ENCODE results near the gene TXNL4A.

TXNL4A gene

DNA sequence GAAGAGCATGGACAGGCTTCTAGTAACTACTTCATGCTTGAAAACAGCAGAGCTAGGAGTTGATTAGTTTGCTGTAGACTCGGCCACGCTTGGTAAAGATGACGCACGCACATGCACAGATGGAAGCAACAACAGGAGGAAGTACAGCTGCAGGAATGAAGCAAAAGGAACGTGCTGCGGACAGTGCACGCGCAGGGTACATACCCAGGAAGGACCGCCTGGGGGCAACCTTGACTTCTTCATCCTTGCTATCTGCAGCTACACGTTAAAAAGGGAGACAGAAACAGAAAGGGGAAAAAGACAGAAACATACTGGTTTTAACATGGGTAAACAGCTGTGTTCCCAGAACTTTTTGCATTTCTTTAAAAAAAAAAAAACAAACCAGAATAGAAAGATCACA is 54.6 kb downstream of the TXNL4A start:
- DNase-seq, result no peak

DNA sequence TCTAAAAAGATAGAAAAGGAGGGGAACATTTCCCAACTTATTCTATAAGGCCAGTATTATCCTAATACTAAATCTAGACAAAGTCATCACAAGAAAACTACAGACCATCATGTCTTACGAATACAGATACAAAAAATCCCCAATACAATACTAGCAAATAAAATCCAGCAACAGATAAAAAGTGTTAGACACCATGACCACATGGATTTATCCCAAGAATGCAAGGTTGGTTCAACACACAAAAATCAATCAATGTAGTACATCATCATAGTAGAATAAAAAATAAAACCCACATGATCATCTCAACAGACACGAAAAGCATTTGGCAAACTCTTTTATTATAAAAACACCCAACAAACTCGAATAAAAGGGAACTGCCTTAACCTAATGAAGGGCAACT is 55.5 kb downstream of the TXNL4A start:
- DNase-seq, result no peak

DNA sequence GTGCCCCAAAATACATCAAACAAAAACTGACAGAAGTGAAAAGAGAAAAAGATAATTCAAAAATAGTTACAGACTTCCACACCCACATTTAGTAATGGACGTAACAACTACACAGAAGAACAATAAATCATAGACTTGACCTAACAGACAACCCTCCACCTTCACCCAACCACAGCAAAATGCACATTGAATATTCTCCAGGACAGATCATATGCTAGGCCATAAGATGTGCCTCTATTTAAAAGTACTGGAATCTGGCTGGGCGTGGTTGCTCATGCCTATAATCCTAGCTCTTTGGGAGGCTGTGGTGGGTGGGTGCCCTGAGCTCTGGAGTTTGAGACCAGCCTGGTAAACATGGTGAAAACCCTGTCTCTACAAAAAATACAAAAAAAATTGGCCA is 56.9 kb downstream of the TXNL4A start:
- DNase-seq, result no peak

DNA sequence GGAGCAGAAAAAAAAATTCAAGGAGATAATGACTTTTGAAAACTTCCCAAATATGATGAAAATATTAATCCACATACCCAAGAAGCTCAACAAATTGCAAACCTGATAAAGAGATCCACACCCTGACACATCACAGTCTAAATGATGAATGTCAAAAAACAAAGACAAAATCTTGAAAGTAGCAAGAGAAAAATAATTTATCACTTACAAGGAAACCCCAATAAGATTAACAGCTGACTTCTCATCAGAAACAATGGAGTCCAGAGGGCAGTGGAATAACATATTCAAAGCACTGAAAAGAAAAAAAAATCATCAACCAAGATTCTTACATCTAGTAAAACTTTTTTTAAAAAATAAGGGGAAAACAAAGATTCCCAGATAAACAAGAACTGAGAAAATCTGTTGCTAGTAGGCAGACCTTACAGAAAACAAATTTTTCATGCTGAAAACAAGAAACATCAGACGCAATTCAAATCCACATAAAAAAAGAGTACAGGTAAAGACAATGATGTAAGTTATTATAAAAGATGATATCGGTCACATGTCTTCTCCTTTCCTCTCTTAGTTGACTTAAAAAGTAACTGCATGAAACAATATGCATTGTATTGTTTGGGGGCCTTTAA is 58.2 kb downstream of the TXNL4A start:
- no peak for DNase-seq

DNA sequence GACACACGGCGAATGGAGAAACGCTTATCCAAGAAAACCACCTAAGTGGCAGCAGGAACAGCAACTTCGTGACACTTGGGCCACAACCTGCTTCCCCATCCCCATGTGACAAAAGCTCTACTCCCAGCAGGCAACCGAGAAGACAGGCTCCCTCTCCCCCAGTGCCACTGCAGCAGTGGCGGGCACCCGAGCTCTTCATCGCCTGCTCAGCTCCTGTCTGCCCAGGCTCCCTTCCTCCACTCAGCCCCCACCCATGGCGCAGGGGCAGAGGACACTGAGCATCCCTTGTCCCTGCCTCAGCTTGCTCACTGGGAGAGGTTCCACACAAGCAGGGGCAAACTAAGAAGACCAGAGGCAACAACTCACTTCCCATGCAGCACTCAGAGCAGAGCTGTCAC is 59.8 kb downstream of the TXNL4A start:
- no peak for DNase-seq

DNA sequence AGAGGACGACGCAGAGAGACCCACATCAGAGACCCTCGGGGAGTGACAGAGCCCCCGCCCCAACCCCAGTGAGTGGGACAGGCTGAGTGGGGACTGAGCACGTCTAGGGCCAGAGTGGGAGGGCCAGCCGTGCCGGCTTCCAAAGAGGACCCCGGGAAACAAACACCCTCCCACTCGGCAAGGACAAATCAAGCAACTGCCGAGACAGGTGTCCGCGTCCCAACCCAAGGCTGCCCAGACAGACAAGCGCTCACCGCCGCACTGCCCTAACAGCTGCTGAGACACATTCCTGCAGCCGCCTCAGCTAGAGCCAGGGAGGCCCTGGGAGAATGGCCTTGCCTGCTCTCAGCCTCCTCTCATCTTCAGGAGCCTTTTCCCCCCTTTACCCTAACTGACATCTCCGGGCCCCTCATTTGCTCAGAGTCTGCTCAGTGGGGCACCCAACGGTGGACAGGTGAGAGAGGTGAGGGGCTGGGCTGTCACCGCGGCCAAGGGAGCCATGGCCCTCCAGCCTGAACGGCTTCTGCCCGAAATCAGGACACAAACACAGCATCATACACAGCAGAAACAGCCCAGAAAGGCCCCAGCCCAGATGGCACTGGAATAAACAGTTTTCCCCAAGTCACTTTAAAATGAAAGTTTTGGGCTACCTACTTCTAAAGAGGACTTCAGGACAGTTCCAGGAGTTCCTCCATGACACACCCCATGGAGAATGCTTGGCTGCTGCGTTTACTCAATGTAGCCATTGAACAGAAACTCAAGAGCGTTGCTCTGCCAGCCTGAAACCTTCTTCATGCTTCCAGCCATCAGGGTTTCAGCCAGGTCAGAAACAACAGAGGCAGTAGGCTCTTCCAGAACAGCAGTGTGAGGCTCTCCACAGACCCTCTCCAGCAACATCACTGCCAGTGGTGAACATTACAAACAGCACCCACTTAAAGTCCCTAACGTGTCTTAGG is 60.5 kb downstream of the TXNL4A start:
- no peak for DNase-seq

DNA sequence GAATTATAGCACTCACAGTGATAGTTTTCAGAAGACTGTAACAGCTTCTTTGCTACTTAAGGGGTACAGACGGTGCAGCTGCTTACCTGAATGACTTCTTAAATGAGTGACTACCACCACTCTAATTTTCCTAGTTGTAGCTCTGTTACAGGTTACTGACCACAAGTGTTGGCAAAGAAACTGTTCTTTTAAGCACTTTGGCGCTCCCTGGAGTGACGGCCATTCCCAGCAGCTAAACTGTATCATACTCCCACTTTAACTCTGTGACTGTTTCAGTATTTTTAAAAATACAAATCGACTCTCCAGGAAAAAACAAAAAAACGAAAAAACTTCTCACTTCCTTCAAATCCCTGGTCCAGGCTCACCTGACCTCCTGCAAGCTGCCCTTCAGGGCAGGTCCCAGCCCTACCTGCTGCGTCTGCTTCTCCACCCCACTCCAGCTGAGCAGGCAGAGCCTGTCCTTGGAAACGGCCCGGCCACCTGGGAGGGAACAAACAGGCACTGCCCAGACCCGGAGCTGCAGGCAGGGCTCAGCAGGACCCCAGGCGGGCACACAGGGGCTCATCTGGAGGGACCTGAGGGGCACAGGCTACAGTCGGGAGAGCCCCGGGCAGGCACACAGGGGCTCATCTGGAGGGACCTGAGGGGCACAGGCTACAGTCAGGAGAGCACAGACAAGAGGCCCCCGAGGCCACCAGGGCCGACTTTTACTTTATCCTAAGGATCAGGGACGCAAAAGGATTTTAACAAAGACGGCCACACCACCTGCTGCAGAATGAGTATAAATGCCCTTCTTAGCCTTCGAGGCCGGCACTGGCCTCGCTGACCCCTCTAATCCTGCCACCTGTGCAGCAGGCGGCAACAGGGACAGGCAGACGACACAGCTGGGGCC is 61.4 kb downstream of the TXNL4A start:
- no peak for DNase-seq

DNA sequence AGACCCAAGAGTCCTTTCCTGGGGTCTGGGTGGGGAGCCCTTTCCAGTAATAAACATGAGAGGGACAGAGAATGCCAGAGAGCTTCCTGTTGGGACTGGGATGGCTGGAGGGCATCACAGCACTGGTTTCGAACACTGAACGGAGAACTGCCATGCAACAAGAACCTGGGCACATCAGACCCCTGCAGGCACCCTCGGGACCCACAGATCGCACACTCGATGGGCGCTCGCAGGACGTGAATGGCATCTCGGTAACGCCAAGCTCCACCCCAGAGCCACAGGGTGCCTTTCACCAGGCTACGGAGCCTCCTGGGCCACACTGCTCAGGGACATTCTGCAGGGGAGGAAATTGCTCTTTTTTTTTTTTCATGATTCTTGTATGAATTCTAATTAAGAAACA is 62.1 kb downstream of the TXNL4A start:
- no peak for DNase-seq

DNA sequence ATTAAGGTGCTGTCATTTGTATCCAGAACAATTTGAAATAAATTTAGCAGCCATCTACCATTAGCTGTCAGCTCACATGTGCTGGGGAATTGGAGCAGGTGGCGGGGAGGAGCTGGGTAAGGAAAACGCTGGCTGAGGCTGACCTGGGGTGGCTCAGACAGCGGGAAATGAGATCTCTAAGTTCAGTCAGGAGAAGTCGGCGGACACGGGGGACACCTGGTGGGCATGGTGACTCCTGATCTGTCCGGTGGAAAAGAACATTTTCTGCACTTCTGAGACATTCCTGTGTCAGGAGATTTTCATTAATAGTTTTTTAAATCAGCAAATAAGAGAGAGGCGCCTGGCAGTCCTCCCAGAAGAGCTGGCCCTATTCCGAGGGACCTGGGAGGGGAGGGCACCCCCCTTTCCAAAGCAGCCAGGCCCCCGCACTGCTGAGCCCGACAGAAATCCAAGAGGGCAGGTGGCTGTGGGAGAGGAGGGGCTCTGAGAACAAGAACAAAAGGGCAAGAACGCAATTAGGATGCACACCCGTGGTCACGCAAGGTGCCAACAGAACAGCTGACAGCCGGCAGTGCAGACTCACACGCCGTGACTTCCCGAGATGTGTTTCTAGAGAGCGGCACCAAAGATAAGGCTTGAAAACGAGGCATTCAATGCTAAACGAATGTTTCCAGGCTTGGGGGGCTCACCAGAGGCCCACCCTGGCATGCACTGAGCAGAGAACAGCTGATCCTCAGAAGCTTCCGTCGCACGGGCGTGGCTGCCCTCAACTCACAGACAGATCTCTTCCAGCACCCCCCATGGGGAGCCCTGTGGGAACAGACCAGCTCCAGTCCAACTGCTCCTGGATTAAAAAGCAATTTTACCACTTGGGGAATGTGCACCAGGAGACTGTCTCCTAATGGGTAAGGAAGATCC is 63.3 kb downstream of the TXNL4A start:
- no peak for DNase-seq

DNA sequence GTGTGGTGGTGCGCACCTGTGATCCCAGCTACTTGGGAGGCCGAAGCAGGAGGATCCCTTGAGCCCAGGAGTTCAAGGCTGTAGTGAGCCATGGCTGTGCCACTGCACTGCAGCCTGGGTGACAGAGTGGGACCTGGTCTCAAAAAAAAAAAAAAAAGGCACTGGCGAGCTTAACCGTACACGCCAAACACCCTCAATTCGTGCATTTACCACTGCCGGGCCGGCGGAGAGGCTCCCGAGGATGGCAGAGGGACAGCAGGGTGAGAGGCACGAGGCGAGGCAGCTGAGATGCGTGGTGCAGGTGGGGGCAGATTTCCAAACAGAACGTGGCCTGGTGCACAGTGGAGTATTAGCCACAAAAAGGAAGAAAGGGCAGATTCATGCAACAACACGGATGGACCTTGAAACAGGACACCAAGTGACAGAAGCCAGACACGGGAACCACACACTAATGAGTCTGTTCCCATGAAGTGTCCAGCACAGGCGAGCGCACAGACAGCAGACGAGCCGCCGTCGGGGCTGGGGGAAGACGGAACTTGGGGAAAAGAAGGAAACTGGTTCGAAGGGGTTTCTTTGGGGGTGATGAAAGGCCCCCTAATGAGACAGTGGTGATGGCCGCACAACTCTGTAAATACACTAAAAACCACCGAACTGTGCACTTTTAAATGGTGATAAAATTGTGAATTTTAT is 64.3 kb downstream of the TXNL4A start:
- no peak for DNase-seq

DNA sequence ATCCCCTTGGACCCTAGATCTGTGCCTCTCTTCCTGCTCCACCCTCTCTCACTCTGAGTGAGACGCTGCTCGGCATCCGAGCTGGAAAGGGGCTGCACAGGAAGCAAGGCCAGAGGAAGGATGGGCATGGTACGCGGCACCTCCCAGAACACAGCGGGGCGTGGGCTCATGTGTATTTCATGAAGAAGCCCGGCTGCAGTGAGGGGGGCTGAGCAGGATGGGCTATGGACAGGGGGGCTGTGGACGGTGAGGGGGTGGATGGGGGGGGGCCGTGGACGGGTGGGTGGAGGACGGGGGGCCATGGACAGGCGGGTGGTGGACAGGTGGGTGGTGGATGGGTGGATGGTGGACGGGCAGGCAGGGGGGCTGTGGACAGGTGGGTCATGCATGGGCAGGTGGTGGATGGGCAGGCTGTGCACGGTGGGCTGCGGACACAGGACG is 65.4 kb downstream of the TXNL4A start:
- DNase-seq, result no peak

DNA sequence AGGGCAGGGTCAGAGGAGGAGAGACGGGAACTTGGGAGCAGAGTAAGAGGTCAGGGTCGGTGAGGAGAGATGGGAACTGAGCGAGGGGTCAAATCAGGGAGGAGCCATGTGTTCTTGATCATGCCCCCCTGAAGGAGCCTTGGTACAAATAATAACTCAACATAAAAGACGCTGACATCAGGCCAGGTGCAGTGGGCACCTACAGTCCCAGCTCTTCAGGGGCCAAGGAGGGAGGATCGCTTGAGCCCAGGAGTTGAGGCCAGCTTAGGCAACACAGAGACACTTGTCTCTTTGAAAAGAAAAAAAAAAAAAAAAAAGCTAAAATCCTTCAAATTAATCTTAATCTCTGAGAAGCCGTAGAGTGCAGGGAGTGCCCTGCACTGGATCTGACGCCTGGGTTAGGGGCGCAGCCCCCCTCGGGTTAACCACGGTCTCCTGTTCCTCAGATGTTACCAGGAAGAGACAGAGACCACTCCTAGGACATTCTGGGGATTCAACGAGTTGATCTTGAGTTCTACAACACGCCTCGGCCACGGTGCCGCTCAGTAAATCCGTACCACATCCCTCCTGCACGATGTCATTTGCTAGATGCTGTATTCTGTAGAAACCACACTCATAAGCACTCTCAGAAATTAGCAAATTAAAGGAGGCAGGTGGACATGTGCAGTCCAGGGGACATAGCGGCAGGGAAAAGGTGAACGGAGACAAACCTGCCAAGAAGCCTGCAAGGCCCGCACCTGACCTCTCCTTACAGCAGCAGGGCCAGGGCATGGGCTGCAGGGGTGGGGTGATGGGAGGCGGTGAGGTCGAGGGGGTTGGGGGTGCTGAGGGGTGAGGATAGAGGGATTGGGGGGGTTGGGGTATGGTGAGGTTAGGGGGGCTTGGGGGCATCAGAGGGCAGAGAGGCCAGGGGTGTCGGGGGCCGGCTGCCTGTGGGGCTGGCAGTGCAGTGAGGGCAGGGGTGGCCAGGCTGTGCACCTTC is 66.1 kb downstream of the TXNL4A start:
- no peak for DNase-seq

Measured in CD4-positive, alpha-beta T cell treated with Interleukin-12 subunit alpha and Interleukin-12 subunit beta, for 1 hour (primary cell).